Neural progenitor cell (in vitro differentiated cells): ENCODE results near the gene CLSTN2. TPM values are rescaled to one million over a fixed set of nuclear protein-coding genes. Genes with fewer than 3 reads are reported as not detected.

ENCODE experiments used
- DNase-seq: peaks from one replicate; pipeline ENCODE4 v3.0.0-alpha.2; 2016; ENCODE audit warnings: low spot score
- H2AFZ ChIP-seq: fragments of 200-600 bp; sonication (generic); replicated peaks from 2 replicates; pipeline ENCODE4 v1.6.1; 2016; ENCODE audit warnings: antibody characterized with exemption
- H3F3A ChIP-seq: fragments of 200-600 bp; sonication (generic); 2 replicates; pipeline ENCODE4 v1.6.1; 2016; ENCODE audit warnings: antibody characterized with exemption, low read depth
- H3K27ac ChIP-seq: fragments of 200-600 bp; sonication (generic); 2 replicates; pipeline ENCODE4 v1.5.1; 2016; ENCODE audit warnings: mild to moderate bottlenecking
- H3K27me3 ChIP-seq: fragments of 200-600 bp; sonication (generic); 2 replicates; pipeline ENCODE4 v1.6.1; 2016; ENCODE audit warnings: mild to moderate bottlenecking, moderate library complexity
- H3K36me3 ChIP-seq: fragments of 200-600 bp; sonication (generic); 2 replicates; pipeline ENCODE4 v1.5.1; 2016
- H3K4me1 ChIP-seq: fragments of 200-600 bp; sonication (generic); 2 replicates; pipeline ENCODE4 v1.6.1; 2016; ENCODE audit warnings: mixed run types
- H3K4me2 ChIP-seq: fragments of 200-600 bp; sonication (generic); 2 replicates; pipeline ENCODE4 v1.6.1; 2016
- H3K4me3 ChIP-seq: fragments of 200-600 bp; sonication (generic); 2 replicates; pipeline ENCODE4 v1.5.1; 2016
- H3K79me2 ChIP-seq: fragments of 200-600 bp; sonication (generic); 2 replicates; pipeline ENCODE4 v1.6.1; 2016; ENCODE audit warnings: low read depth
- H3K9ac ChIP-seq: fragments of 200-600 bp; sonication (generic); 2 replicates; pipeline ENCODE4 v1.6.1; 2016
- H3K9me3 ChIP-seq: fragments of 200-600 bp; sonication (generic); 2 replicates; pipeline ENCODE4 v1.5.1; 2016; ENCODE audit warnings: low read depth
- H4K20me1 ChIP-seq: fragments of 200-600 bp; sonication (generic); 2 replicates; pipeline ENCODE4 v1.6.1; 2016; ENCODE audit warnings: low read depth
- H3K27ac Mint-ChIP-seq: 3 replicates; pipeline ENCODE4 v1.8.0; 2021; ENCODE audit warnings: mixed read lengths
- H3K27me3 Mint-ChIP-seq: 2 replicates; pipeline ENCODE4 v1.8.0; 2022; ENCODE audit warnings: low read depth, mild to moderate bottlenecking, inconsistent platforms, moderate library complexity, mixed read lengths; ENCODE audit not compliant: insufficient read depth
- H3K36me3 Mint-ChIP-seq: 3 replicates; pipeline ENCODE4 v1.8.0; 2021; ENCODE audit warnings: mixed read lengths
- H3K4me1 Mint-ChIP-seq: 3 replicates; pipeline ENCODE4 v1.8.0; 2021; ENCODE audit warnings: mixed read lengths
- H3K4me3 Mint-ChIP-seq: 3 replicates; pipeline ENCODE4 v1.8.0; 2021; ENCODE audit warnings: mild to moderate bottlenecking, moderate library complexity, mixed read lengths
- H3K9me3 Mint-ChIP-seq: 3 replicates; pipeline ENCODE4 v1.8.0; 2020; ENCODE audit warnings: mixed read lengths
- EZH2 ChIP-seq: fragments of 200-600 bp; sonication (generic); IDR thresholded peaks from 2 replicates; pipeline ENCODE4 v1.6.1; 2017; ENCODE audit warnings: antibody characterized with exemption, mild to moderate bottlenecking, moderate library complexity
- EZH2phosphoT487 ChIP-seq: fragments of 200-600 bp; sonication (generic); IDR thresholded peaks from 2 replicates; pipeline ENCODE4 v1.6.1; 2017; ENCODE audit warnings: antibody characterized with exemption
- total RNA-seq: library from RNA; depleted of rRNA; stranded (reverse); fragments of >200 nt; gene quantifications from 2 replicates; pipeline ENCODE4 v1.2.3, GENCODE V29; 2015; ENCODE audit warnings: low replicate concordance
- TF ChIP-seq, protein P1 (sequence below): fragments of 200-600 bp; sonication (generic); IDR thresholded peaks from 2 replicates; pipeline ENCODE4 v1.5.1; 2017; ENCODE audit warnings: antibody characterized with exemption, mild to moderate bottlenecking

Gene CLSTN2
- total RNA-seq, 1 donor from 2014 or later: 0.22 TPM

DNA sequence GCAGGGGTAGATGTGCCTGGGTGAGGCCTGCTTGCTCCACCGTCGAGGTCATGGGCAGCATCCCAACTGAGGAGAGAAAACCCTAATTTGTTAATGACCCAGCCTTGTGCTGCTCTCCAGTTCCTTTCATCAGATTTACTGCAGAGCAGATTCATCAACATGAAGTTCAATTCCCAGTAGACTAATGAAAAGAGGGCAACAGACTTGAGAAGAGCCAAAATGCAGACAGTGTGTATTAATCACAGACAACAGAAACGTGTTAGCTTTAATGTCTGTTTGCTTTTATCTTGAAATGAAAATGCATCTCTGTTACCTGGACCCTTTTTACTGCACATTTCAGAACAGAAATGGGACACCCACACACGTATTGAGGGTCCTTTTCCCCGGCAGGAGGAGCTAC, 639.4 kb downstream of the CLSTN2 start:
- H3K4me3 ChIP-seq: no peak overlapping the region
- no peaks in the 10 kb centered on the region for H3K9me3 Mint-ChIP-seq
- H3K27ac Mint-ChIP-seq: no peak overlapping the region
- no peaks in the 10 kb centered on the region for H3K4me1 ChIP-seq
- no peak overlapping the region for H2AFZ ChIP-seq
- H3K27me3 ChIP-seq: no peaks in the 10 kb centered on the region
- H3K9ac ChIP-seq: no peak overlapping the region
- no peak overlapping the region for H3K4me3 Mint-ChIP-seq
- no peak overlapping the region for H3K27ac ChIP-seq
- no peaks in the 10 kb centered on the region for H3K9me3 ChIP-seq
- H3K27me3 Mint-ChIP-seq: peaks cover 2% of the 10 kb centered on the region
- H4K20me1 ChIP-seq: no peaks in the 10 kb centered on the region
- DNase-seq: no peak
- H3K4me2 ChIP-seq: no peak overlapping the region
- TF ChIP-seq, protein P1, sequence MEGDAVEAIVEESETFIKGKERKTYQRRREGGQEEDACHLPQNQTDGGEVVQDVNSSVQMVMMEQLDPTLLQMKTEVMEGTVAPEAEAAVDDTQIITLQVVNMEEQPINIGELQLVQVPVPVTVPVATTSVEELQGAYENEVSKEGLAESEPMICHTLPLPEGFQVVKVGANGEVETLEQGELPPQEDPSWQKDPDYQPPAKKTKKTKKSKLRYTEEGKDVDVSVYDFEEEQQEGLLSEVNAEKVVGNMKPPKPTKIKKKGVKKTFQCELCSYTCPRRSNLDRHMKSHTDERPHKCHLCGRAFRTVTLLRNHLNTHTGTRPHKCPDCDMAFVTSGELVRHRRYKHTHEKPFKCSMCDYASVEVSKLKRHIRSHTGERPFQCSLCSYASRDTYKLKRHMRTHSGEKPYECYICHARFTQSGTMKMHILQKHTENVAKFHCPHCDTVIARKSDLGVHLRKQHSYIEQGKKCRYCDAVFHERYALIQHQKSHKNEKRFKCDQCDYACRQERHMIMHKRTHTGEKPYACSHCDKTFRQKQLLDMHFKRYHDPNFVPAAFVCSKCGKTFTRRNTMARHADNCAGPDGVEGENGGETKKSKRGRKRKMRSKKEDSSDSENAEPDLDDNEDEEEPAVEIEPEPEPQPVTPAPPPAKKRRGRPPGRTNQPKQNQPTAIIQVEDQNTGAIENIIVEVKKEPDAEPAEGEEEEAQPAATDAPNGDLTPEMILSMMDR: no peak
- no peak for TF ChIP-seq EZH2
- no peak for TF ChIP-seq EZH2phosphoT487
- no peaks in the 10 kb centered on the region for H3K4me1 Mint-ChIP-seq
- no peaks in the 10 kb centered on the region for H3K36me3 ChIP-seq
- H3K79me2 ChIP-seq: no peaks in the 10 kb centered on the region
- no peaks in the 10 kb centered on the region for H3K36me3 Mint-ChIP-seq
- H3F3A ChIP-seq: no peaks in the 10 kb centered on the region

- no peaks in the 10 kb centered on the region for H3K9me3 Mint-ChIP-seq
- H3K27ac Mint-ChIP-seq: no peak overlapping the region
These were observed 641.5 kb downstream of the CLSTN2 start for GRCh38 chr3:140576449-140576848.

GRCh38 chr3:140577911-140578310, 642.9 kb downstream of the CLSTN2 start:
- no peaks in the 10 kb centered on the region for H3K27me3 ChIP-seq
- TF ChIP-seq, protein P1: no peak
- TF ChIP-seq EZH2phosphoT487 (no peak), EZH2 (no peak)
- no peak overlapping the region for H3K27ac ChIP-seq
- Mint-ChIP-seq H3K4me1 (peaks cover 3% of the 10 kb centered on the region), H3K36me3 (no peaks in the 10 kb centered on the region), H3K9me3 (no peaks in the 10 kb centered on the region), H3K4me3 (no peak overlapping the region), H3K27me3 (peaks cover 7% of the 10 kb centered on the region), H3K27ac (no peak overlapping the region)
- no peaks in the 10 kb centered on the region for H3F3A ChIP-seq
- H3K9me3 ChIP-seq: no peaks in the 10 kb centered on the region
- H3K9ac ChIP-seq: no peak overlapping the region
- H3K4me2 ChIP-seq: no peak overlapping the region
- DNase-seq: no peak
- no peaks in the 10 kb centered on the region for H3K4me1 ChIP-seq
- H3K79me2 ChIP-seq: no peaks in the 10 kb centered on the region
- H2AFZ ChIP-seq: no peak overlapping the region
- no peaks in the 10 kb centered on the region for H4K20me1 ChIP-seq
- no peaks in the 10 kb centered on the region for H3K36me3 ChIP-seq
- no peak overlapping the region for H3K4me3 ChIP-seq

More at GRCh38 chr3:140576449-140576848, 641.5 kb downstream of the CLSTN2 start:
- Histone ChIP-seq H3K27ac (no peak overlapping the region), H3K4me1 (no peaks in the 10 kb centered on the region), H3K4me2 (no peak overlapping the region), H4K20me1 (no peaks in the 10 kb centered on the region), H3K79me2 (no peaks in the 10 kb centered on the region), H3K9ac (no peak overlapping the region), H2AFZ (no peak overlapping the region), H3K9me3 (no peaks in the 10 kb centered on the region), H3K36me3 (no peaks in the 10 kb centered on the region), H3K27me3 (no peaks in the 10 kb centered on the region), H3K4me3 (no peak overlapping the region), H3F3A (no peaks in the 10 kb centered on the region)
- TF ChIP-seq EZH2phosphoT487 (no peak), EZH2 (no peak)
- TF ChIP-seq, protein P1: no peak
- Mint-ChIP-seq H3K4me1 (peaks cover 3% of the 10 kb centered on the region), H3K4me3 (no peak overlapping the region), H3K36me3 (no peaks in the 10 kb centered on the region), H3K27me3 (peaks cover 5% of the 10 kb centered on the region)
- no peak for DNase-seq
